Retina (tissue), 1 donor: ENCODE measurements around the gene PEG3.

Experiments
- DNase-seq: peaks from one replicate; pipeline ENCODE4 v3.0.0-alpha.2; 2016

PEG3 gene

GRCh38 chr19:56806639-56807038, 33.9 kb downstream of the PEG3 start:
- DNase-seq = no peak
